NCI-H774 (cell line): ENCODE data around the gene ZBTB47.

ENCODE experiments used
- DNase-seq: peaks from one replicate; lab custom pipeline; 2025; lab: John Stamatoyannopoulos, UW

The ZBTB47 gene

GRCh38 chr3:42665050-42665878 is 11.8 kb downstream of the ZBTB47 start:
- no peak for DNase-seq

- no peak for DNase-seq
Measured at GRCh38 chr3:42666022-42666421, 12.5 kb downstream of the ZBTB47 start.

- no peak for DNase-seq
Measured at GRCh38 chr3:42666577-42666998, 13.1 kb downstream of the ZBTB47 start.

- DNase-seq: no peak
Measured at GRCh38 chr3:42667096-42667522, 13.6 kb downstream of the ZBTB47 start.

GRCh38 chr3:42667523-42668412 is 14.3 kb downstream of the ZBTB47 start:
- DNase-seq: no peak

- no peak for DNase-seq
Measured at GRCh38 chr3:42668413-42668760, 14.9 kb downstream of the ZBTB47 start.

- no peak for DNase-seq
Measured at GRCh38 chr3:42668793-42669217, 15.3 kb downstream of the ZBTB47 start.

- DNase-seq: no peak
Measured at GRCh38 chr3:42670051-42670576, 16.6 kb downstream of the ZBTB47 start.

GRCh38 chr3:42670670-42671069 is 17.2 kb downstream of the ZBTB47 start:
- DNase-seq: no peak

GRCh38 chr3:42672515-42672914 is 19.0 kb downstream of the ZBTB47 start:
- no peak for DNase-seq

GRCh38 chr3:42673082-42673481 is 19.6 kb downstream of the ZBTB47 start:
- DNase-seq: no peak

GRCh38 chr3:42674146-42674545 is 20.6 kb downstream of the ZBTB47 start:
- no peak for DNase-seq

- DNase-seq: no peak
Measured at GRCh38 chr3:42675909-42676308, 22.4 kb downstream of the ZBTB47 start.

GRCh38 chr3:42678447-42678846 is 24.9 kb downstream of the ZBTB47 start:
- DNase-seq: no peak

- no peak for DNase-seq
Measured at GRCh38 chr3:42680271-42680670, 26.8 kb downstream of the ZBTB47 start.

- DNase-seq: no peak
Measured at GRCh38 chr3:42680806-42681205, 27.3 kb downstream of the ZBTB47 start.

GRCh38 chr3:42681361-42682038 is 28.0 kb downstream of the ZBTB47 start:
- DNase-seq: no peak

GRCh38 chr3:42682301-42683070 is 29.0 kb downstream of the ZBTB47 start:
- DNase-seq: no peak

GRCh38 chr3:42683875-42684598 is 30.5 kb downstream of the ZBTB47 start:
- no peak for DNase-seq

GRCh38 chr3:42684632-42685362 is 31.3 kb downstream of the ZBTB47 start:
- DNase-seq: no peak
